ENCODE results near the gene PARG.
"Not testable (repeated sequence)": the region's sequence is repeated elsewhere in the genome, so short reads cannot be mapped to it uniquely, and the experiment has no call there.

The PARG gene

GRCh38 chr10:49819234-49819958, 122.4 kb downstream of the PARG start:
- no peak for DNase-seq

GRCh38 chr10:49817845-49818244, 124.0 kb downstream of the PARG start:
- no peak for DNase-seq

- DNase-seq, result no peak
Observed at GRCh38 chr10:49803988-49804387, 137.8 kb downstream of the PARG start.

- no peak for DNase-seq
Observed at GRCh38 chr10:49798275-49798674, 143.6 kb downstream of the PARG start.

GRCh38 chr10:49791100-49791499, 150.7 kb downstream of the PARG start:
- DNase-seq, result no peak

GRCh38 chr10:49784681-49785080, 157.1 kb downstream of the PARG start:
- DNase-seq, result no peak

GRCh38 chr10:49783645-49784044, 158.2 kb downstream of the PARG start:
- DNase-seq, result peak in 1 of 2 experiments; percentile 4

- DNase-seq, result no peak
Observed at GRCh38 chr10:49781247-49781646, 160.6 kb downstream of the PARG start.

GRCh38 chr10:49778197-49778596, 163.6 kb downstream of the PARG start:
- DNase-seq, result no peak

- no peak for DNase-seq
Observed at GRCh38 chr10:49776851-49777250, 165.0 kb downstream of the PARG start.

GRCh38 chr10:49775014-49775413, 166.8 kb downstream of the PARG start:
- no peak for DNase-seq

GRCh38 chr10:49772944-49773343, 168.9 kb downstream of the PARG start:
- not testable (repeated sequence) for DNase-seq

GRCh38 chr10:49771046-49771445, 170.8 kb downstream of the PARG start:
- DNase-seq, result not testable (repeated sequence)

GRCh38 chr10:49769692-49770091, 172.1 kb downstream of the PARG start:
- DNase-seq, result no peak

- DNase-seq, result no peak
Observed at GRCh38 chr10:49768731-49769130, 173.1 kb downstream of the PARG start.

- DNase-seq, result no peak
Observed at GRCh38 chr10:49768329-49768728, 173.5 kb downstream of the PARG start.

Measured in NCI-H524 (cell line).